Omental fat pad (tissue), 4 donors: ENCODE data around the gene MLX. TPM values are rescaled to one million over a fixed set of nuclear protein-coding genes. Genes with fewer than 3 reads are reported as not detected.
A peak's percentile ranks its signal among the peaks of the same experiment; 100 is the strongest.
"Not testable (repeated sequence)": the region's sequence is repeated elsewhere in the genome, so short reads cannot be mapped to it uniquely, and the experiment has no call there.

Experiments
- ATAC-seq: fragments of 150-250 bp; one replicate; pipeline ENCODE4 v1.9.1; 2016; ENCODE audit warnings: mild to moderate bottlenecking, moderate library complexity; ENCODE audit not compliant: low FRiP score
- DNase-seq: peaks from one replicate; pipeline ENCODE4 v3.0.0-alpha.2; 2019; ENCODE audit warnings: low spot score
- total RNA-seq, 4 donors: library from RNA; depleted of rRNA; stranded (reverse); fragments of >200 nt; gene quantifications; one replicate each; pipeline ENCODE4 v1.1.0, GENCODE V29; 2016
- TF ChIP-seq, protein P1 (sequence below), 3 donors: fragments of 450-650 bp; IDR thresholded peaks; one replicate each; pipeline ENCODE4 v1.5.1; 2016 to 2017; ENCODE audit warnings: antibody characterized with exemption in 3 of 3, mild to moderate bottlenecking in 3 of 3, moderate library complexity in 2 of 3

The MLX gene
- total RNA-seq, 4 donors from 2014 or later: 41.8 to 53.0 (median 50.3) TPM

DNA sequence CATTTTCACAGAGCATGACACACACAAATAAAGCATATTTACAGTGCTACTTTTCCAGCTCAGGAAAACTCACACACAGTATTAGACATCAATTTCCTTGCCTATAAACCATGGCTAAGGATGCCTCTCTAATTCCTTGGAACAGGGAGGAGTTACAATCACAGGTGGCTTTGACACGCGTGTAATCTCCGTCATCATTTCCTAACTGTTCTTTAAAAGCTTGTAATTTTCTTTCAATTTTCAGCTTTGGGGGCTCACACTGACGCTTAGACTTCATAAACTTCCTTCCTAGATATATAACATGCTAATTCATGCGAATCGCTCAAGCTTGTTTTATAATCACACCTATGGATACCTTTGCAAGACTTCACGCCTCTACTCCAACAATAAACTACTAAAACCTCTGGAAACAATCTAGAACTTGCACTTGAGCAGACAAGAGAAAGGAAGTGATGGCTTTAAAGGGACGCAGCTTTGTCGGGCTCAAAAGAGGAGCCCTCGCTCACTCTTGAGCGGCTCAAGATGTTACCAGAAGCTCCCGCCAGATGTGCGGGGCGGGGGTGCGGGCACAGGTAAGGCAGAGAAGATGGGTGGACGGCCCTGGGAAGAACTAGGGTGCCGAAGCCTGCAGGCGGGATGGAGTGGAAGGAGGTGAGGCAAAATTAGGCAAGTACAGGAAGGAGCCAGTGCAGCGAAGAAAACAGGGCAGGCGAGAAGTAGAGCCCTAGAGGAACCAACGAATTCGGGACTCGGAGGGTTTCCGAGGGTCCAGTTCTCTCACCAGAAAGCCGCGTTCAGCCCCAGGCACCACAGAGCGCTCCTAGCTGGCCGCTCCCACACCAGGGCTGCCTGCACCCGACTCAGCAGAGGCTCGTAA, 41.6 kb downstream of the MLX start:
- DNase-seq: no peak
- TF ChIP-seq, protein P1, sequence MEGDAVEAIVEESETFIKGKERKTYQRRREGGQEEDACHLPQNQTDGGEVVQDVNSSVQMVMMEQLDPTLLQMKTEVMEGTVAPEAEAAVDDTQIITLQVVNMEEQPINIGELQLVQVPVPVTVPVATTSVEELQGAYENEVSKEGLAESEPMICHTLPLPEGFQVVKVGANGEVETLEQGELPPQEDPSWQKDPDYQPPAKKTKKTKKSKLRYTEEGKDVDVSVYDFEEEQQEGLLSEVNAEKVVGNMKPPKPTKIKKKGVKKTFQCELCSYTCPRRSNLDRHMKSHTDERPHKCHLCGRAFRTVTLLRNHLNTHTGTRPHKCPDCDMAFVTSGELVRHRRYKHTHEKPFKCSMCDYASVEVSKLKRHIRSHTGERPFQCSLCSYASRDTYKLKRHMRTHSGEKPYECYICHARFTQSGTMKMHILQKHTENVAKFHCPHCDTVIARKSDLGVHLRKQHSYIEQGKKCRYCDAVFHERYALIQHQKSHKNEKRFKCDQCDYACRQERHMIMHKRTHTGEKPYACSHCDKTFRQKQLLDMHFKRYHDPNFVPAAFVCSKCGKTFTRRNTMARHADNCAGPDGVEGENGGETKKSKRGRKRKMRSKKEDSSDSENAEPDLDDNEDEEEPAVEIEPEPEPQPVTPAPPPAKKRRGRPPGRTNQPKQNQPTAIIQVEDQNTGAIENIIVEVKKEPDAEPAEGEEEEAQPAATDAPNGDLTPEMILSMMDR (IDR thresholded peaks at IDR 0.05): no peak
- peak; percentile 64 for ATAC-seq

DNA sequence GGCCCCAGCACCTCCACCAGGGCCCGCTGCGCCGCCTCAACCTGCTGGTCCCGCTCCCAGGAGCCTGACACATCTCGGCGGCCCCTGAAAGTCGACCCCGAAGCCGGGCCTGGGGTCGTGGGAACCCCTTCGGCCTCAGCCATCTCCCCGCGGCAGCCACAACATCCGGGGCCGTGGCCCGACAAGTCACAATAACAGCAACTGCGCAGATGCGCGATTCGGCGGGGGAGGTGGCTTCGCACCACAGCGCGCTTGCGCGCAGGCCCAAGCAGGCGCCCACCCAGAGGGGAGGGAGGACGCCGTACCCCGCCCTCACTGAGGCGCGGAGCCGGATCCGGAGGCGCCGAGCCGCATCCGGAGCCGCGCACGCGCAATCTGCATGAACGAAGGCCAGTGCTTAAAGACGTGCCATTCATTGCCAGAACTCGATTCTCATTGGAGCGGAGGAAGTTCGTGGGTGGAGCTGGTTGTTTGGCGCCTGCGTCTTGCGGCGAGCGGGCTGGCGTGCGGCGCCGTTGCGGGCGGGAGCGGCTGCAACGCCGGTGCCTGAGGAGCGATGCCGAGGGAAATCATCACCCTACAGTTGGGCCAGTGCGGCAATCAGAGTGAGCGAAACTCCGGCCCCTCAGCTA, 42.4 kb downstream of the MLX start, which contains the start of the genes RETREG3 and TUBG1:
Gene RETREG3, minus strand, starts transcription at position 193 of the 632 bp plus-strand sequence. Its CDS starts 50 bp downstream, at position 143.
Gene TUBG1, plus strand, starts transcription at position 502 of the 632 bp plus-strand sequence. Its CDS starts 55 bp downstream, at position 557.
- peak; percentile 97 for ATAC-seq
- peak; percentile 95 for DNase-seq
- TF ChIP-seq, protein P1 (IDR thresholded peaks at IDR 0.05): no peak

DNA sequence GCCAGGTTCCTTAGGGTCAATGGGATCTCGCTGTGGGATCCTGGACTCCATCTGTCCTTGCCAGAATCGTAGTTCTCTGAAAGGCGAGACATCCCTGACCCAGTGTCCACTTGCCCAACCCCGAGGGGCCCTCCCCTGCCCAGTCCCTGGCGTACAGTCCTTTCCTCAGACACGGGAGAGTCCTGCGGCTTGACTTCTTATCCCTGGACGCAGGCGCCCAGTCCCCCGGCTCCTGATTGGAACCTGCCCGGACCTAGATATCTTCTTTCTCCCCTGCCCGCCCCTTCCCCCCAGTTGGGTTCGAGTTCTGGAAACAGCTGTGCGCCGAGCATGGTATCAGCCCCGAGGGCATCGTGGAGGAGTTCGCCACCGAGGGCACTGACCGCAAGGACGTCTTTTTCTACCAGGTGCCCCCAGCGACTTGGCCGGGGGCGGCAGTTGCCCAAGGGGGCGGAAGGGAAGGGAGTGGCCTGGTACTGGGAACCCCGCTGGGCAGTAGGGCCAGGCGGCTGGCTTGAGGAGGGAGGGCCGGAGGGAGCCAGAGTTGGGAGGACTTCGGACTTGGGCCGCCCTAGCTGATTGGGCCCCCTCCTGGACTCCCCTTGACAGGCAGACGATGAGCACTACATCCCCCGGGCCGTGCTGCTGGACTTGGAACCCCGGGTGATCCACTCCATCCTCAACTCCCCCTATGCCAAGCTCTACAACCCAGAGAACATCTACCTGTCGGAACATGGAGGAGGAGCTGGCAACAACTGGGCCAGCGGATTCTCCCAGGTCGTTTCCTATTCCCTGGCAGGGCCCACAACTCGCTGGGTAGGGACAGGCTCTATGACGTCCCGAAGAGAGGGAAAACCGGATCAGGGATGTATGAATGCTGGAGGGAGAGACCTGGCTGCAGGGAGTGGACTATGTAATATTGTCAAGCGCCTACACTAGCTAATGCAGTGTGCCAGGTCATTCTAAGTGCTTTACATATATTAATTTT, 43.2 kb downstream of the MLX start:
- not testable (repeated sequence) for DNase-seq
- peak; percentile 42 for ATAC-seq

DNA sequence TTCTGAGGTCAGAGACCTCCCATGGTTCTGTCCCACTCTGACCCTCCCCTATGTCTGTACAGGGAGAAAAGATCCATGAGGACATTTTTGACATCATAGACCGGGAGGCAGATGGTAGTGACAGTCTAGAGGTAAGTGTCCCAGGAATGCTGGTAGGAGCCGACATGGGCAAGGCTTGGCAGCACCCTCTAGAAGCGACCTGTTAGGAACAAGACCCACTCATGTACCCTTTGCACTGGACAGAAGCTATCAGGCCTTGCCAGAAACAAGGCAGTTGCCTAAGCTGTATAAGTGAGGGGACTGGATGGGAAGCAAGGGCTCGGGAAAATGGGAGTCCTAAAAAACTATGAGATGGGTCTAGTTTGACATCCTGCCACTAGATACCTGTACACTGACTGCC, 45.1 kb downstream of the MLX start:
- TF ChIP-seq, protein P1 (IDR thresholded peaks at IDR 0.05): no peak
- ATAC-seq (no peak), DNase-seq (no peak)

DNA sequence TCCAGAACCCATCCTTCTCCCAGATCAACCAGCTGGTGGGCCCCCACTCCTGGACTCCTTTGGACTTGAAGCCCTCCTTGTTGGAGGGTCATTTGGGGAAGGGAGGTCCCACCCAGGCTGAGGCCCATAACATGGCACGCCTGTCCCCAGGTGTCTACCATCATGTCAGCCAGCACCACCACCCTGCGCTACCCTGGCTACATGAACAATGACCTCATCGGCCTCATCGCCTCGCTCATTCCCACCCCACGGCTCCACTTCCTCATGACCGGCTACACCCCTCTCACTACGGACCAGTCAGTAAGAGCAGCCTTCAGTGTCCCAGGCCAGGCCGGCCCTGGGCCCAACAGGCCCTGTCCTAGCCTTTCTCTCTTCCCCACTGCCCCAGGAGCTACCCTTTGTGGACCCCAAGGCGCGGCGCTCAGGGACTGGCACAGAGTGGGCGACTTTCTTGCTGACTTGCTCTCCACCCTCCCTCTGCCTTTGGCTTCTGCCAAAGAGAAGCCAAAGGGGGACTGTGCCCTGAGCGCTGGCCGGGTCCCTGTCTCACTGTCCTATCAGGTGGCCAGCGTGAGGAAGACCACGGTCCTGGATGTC, 46.9 kb downstream of the MLX start:
- no peak for DNase-seq

DNA sequence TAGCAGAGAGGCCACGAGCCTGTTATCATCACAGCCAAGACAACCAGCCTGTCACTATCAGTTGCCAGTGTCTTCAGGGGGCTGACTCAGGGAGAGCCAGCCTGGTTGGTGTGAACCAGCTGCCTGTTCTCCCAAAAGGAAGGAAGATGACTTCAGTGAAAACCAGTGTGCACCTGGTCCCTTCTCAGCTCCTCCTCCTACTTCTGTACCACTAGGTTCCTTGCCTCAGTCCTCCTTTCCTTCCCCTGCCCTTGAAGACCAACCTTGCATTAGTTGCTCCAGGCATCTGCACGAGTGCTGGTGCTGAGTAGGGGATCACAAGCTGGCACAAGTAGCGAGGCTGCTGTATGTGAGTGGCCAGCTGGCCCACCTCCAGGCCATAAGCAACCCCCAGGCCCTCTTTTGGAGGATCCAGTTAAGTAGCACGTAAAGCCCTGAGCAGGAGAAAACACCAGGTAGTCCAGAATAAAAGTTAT, 51.1 kb downstream of the MLX start:
- TF ChIP-seq, protein P1 (IDR thresholded peaks at IDR 0.05): no peak
- ATAC-seq (no peak), DNase-seq (no peak)

More for the DNA sequence above, 46.9 kb downstream of the MLX start:
- TF ChIP-seq, protein P1 (IDR thresholded peaks at IDR 0.05): no peak
- ATAC-seq: no peak
